Diencephalon (tissue), 1 donor: ENCODE data around the gene SPRYD4. TPM values are rescaled to one million over a fixed set of nuclear protein-coding genes. Genes with fewer than 3 reads are reported as not detected.

Source experiments
- total RNA-seq: library from RNA; depleted of rRNA; stranded (reverse); fragments of >200 nt; gene quantifications from one replicate; pipeline ENCODE4 v1.2.3, GENCODE V29; 2014

SPRYD4 gene
- 2.3 TPM for total RNA-seq

DNA sequence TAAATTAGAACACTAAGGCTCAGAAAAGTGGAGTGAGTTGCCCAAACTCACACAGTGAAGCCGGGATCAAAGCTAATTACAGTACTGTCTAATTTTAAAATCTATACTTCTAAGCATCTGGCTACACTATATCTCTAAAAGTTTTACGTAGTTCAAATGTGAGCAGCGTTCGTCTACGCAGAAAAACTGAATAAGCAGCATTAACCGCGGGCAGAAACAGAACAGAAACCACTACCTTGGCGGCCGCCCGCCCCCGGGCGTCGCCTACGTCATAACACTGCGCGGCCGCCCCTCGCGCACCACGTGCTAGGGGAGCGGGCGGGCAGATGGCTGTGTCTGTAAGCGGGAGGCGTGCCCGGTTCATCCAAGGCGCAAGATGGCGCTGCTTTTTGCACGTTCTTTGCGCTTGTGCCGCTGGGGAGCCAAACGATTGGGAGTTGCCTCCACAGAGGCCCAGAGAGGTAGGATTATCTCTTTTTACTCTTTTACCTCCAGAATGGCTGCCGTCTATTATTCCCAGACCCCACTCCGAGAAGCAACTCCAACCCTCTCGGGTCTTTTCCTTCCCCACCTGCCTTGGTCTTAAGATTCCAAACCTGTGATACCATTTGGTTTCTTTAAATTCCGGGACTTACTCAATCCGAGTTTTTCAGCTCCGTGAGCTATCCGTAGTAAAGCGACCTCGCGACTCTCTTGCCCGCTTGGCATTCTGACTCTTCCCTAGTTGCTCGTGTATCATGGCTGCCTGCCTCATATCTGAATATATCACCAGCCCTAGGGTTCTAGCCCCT, at the start of gene SPRYD4:
Gene SPRYD4 (plus strand): TSS at position 363 of the 791 bp plus-strand sequence. CDS start 14 bp downstream, at position 377.

DNA sequence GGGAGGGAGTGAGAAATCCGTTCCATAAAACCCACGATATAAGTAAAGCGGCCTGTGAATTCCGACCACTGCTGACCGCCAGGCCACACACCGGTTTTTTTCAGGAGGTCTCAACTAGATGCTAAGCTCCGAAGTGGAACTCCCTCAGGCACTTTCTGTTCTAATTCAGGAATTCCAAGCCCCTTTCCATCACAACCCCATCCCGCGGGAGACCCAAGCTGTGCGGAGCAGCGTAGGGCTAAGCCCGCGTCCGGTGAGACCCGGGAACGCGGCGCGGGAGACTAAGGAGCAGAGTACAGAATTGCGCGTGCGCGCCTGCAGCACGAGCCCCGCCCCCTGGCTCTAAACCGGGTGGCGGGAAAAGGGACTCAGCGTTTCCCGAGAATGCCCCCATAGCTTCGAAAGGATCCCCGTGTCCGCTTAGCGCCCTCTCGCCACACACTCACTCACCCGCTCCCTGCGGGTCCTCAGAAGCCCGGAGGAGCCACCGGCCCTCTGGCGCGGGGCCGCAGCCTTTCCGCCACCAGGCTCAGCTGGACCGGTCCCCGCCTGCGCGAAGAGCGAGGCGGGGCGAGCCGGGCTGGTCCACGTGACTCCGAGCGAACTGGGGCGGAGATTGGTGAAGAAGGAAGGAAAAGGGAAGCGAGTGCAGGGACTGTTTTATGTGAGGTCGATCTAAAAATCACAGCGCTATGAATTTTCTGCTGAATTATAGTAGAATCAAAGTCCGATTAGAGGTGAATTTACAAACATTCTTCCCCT, 19.3 kb upstream of the SPRYD4 start, which contains the start of gene TIMELESS:
Gene TIMELESS (minus strand): TSS at position 567 of the 762 bp plus-strand sequence. CDS start 15,256 bp downstream, outside the sequence.

DNA sequence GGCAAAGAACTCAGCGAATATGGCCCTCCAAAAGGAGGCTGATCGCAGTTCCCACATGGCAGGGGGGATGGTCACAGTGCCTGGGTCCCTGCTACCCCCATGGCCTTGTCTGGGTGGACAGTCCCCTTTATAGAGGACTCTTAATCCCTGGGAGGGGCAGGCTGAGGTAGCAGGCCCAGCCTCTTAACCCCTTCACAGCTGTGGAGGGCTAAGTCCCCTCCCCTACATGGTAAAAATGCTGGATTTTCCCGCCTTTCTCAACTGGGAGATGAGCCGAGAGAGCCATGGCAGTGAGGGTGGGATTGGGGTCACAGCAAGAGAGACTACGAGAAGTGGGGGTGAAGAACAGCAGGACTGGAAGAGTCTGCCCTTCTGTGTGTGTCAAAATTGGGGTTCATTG, 13.8 kb upstream of the SPRYD4 start, which contains the start of gene MIP:
Gene MIP (minus strand): TSS at position 101 of the 400 bp plus-strand sequence. CDS start 44 bp downstream, at position 57.

DNA sequence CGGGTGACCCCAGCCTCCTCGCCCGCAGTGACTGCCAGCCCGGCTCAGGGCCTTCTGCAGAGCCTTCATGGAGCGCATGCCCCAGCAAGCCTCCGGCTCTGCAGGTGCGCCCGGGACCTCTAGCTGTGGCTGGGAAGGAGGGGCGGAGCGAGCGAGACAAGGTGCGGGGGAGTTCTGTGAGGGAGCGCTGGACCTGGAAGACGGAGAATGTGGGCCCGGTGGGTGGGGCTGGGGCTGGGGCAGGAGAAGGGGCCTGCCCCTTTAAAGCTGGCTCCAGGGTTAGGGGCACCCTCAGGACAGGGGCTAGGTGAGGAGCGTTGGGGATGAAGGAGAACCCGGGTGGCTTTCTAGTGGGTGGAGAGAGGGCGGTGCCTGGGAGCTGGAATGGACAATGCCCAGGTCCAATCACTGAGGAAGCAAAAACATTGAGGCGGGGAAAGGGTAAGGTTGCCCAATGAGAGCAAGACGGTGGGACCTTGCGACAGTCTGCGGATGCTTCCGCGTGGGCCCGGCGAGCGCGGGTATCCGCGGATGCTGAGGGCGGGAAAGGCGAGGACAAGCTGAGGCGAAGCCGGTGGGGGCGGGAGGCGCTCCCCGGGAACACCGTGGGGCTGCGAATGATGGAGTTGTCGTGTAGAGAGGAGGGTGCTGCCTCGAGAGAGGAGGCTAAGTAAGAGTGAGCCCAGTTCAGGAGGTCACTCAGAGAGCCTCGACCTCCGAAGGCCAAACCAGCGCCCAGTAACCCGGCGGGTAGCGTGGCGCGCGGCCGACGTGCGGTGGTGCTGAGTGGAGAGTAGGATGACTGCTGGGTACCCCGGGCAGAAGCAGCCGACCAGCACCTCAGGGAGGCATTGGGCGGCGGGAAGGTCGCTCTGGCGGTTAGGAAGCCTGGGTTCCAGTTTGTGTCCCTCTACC, 19.9 kb downstream of the SPRYD4 start, which contains the start of gene GLS2:
Gene GLS2 (minus strand): TSS at position 121 of the 915 bp plus-strand sequence. CDS start 43 bp downstream, at position 78.

DNA sequence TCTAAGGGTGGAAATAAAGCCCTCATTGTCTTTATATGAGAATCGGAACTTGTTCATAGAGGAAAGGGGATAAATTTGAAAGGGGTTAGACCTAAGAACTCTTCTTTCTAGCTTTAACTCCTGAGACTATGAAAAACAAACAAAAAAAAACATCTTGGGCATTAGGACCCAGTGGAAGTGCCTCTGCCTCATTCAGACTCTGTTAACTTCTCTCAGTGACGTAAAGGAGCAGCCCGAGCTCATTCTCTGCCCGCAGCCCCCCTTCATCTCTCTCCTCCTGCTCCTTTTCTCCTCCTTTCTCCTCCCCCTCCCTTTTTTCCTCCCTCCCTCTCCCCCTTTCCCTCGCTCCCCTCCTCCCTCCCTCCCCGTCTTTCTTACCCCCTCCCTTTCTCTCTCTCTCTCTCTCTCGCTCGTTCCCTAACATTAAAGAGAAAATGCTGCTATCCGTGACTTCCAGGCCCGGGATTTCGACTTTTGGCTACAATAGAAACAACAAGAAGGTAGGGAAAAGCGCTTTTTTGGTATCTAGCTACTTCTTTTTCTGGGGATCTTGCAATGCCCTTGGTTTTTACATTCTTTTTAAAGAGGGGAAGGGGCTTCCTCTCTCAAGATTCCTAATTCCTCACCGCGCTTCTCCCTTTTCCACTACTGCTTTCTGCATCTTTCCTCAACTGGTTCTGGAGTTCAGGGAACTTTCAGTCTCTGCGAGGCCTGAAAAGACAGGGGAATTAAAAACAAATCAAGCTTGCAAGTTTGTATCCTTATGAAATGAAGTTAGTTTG, 53.4 kb downstream of the SPRYD4 start, which contains the start of gene RBMS2:
Gene RBMS2 (plus strand): TSS at position 231 of the 782 bp plus-strand sequence. CDS start 204 bp downstream, at position 435.

Other genes with a start within 250 kb of the SPRYD4 start
- 71.3 TPM for gene RNF41, start 246.7 kb upstream of the SPRYD4 start, total RNA-seq
- 26.3 TPM for gene NABP2, start 244.2 kb upstream of the SPRYD4 start, total RNA-seq
- gene SLC39A5, start 238.5 kb upstream of the SPRYD4 start, total RNA-seq: not detected
- gene ANKRD52, start 210.2 kb upstream of the SPRYD4 start, total RNA-seq: 23.5 TPM
- gene COQ10A, start 201.6 kb upstream of the SPRYD4 start, total RNA-seq: 12.5 TPM
- 153 TPM for gene CS, start 168.2 kb upstream of the SPRYD4 start, total RNA-seq
- 39.9 TPM for gene CNPY2, start 152.6 kb upstream of the SPRYD4 start, total RNA-seq
- 30.9 TPM for gene PAN2, start 134.6 kb upstream of the SPRYD4 start, total RNA-seq
- gene IL23A, start 129.7 kb upstream of the SPRYD4 start, total RNA-seq: 0.92 TPM
- gene STAT2, start 108.5 kb upstream of the SPRYD4 start, total RNA-seq: 78.4 TPM
- not detected for gene APOF, start 105.7 kb upstream of the SPRYD4 start, total RNA-seq
- gene TIMELESS, start 19.2 kb upstream of the SPRYD4 start, total RNA-seq: 7.4 TPM
- not detected for gene MIP, start 13.9 kb upstream of the SPRYD4 start, total RNA-seq
- 8.5 TPM for gene GLS2, start 19.6 kb downstream of the SPRYD4 start, total RNA-seq
- gene RBMS2, start 53.2 kb downstream of the SPRYD4 start, total RNA-seq: 5.3 TPM
- gene BAZ2A, start 161.7 kb downstream of the SPRYD4 start, total RNA-seq: 20.5 TPM
- gene ATP5F1B, start 177.4 kb downstream of the SPRYD4 start, total RNA-seq: 446 TPM
- 119 TPM for gene PTGES3, start 219.7 kb downstream of the SPRYD4 start, total RNA-seq